GM10248 (cell line): Measurements from ENCODE around the gene ADAM10.
A peak's percentile ranks its signal among the peaks of the same experiment; 100 is the strongest.

ENCODE experiments used
- CTCF ChIA-PET: fragments of 300-600 bp; sonication (Branson Sonifier 250); formaldehyde crosslinking; extraction: SDS; loops from one replicate; lab custom pipeline; 2021; ENCODE audit warnings: antibody characterized with exemption; lab: Yijun Ruan, JAX
- POLR2A ChIA-PET: fragments of 350-650 bp; sonication (Branson Sonifier 250); formaldehyde crosslinking; extraction: SDS; loops from one replicate; lab custom pipeline; 2020; ENCODE audit warnings: antibody characterized with exemption; lab: Yijun Ruan, JAX
- DNase-seq: peaks from one replicate; pipeline ENCODE4 v3.0.0; 2012; ENCODE audit errors: extremely low spot score
- CTCF ChIP-seq: IDR thresholded peaks from 2 replicates; pipeline ENCODE4 v1.5.1; 2012; ENCODE audit warnings: mild to moderate bottlenecking, low read depth; ENCODE audit errors: extremely low read depth, missing control alignments, control extremely low read depth

Gene ADAM10

GRCh38 chr15:58749532-58750337, at the start of gene ADAM10:
Gene ADAM10, minus strand, starts transcription at chr15:58749707. Its CDS starts 173 bp downstream, at chr15:58749534.
- POLR2A ChIA-PET, result interaction anchor here (0.9 to 2.1 kb wide), 3 partner anchors 10 to 25 kb away, joined by 3 to 23 read pairs (median 3); partner anchors contain the start of gene MINDY2
- peak; percentile 100 for DNase-seq
- CTCF ChIA-PET, result interaction anchor here (0.6 to 1.7 kb wide), 9 partner anchors 17 to 522 kb away, joined by 3 to 14 read pairs (median 3); partner anchors contain the start of gene MINDY2
- no peak for TF ChIP-seq CTCF

GRCh38 chr15:58797505-58797904, 48.0 kb upstream of the ADAM10 start:
- no peak for TF ChIP-seq CTCF
- ChIA-PET POLR2A (interaction anchor here (0.7 kb wide), 1 partner anchor 13 kb away, joined by 3 read pairs; no protein-coding TSS in a partner anchor), CTCF (interaction anchor here (1.3 to 1.8 kb wide), 2 partner anchors 17 to 26 kb away, joined by 3 to 8 read pairs; partner anchors contain the start of gene MINDY2)
- DNase-seq, result no peak

- ChIA-PET CTCF (interaction anchor here (0.6 to 1.0 kb wide), 2 partner anchors 9 to 11 kb away, joined by 3 read pairs; no protein-coding TSS in a partner anchor), POLR2A (interaction anchor here (0.5 kb wide), 1 partner anchor 424 kb away, joined by 3 read pairs; no protein-coding TSS in a partner anchor)
- no peak for TF ChIP-seq CTCF
- no peak for DNase-seq
Measured at GRCh38 chr15:58795825-58796224, 46.3 kb upstream of the ADAM10 start.

GRCh38 chr15:58793862-58794261, 44.4 kb upstream of the ADAM10 start:
- DNase-seq, result no peak
- TF ChIP-seq CTCF, result no peak
- POLR2A ChIA-PET, result interaction anchor here (0.6 kb wide), 1 partner anchor 10 kb away, joined by 5 read pairs; no protein-coding TSS in a partner anchor
- CTCF ChIA-PET, result interaction anchor here (0.9 to 1.9 kb wide), 4 partner anchors 10 to 163 kb away, joined by 3 to 8 read pairs (median 4); partner anchors contain the start of gene MINDY2

- no peak for DNase-seq
- POLR2A ChIA-PET, result no interaction called here
- CTCF ChIA-PET, result interaction anchor here (2.1 kb wide), 1 partner anchor 17 kb away, joined by 5 read pairs; the partner anchor contains the start of gene MINDY2
- TF ChIP-seq CTCF, result no peak
Measured at GRCh38 chr15:58788056-58788710, 38.7 kb upstream of the ADAM10 start.

GRCh38 chr15:58785355-58785754, 35.8 kb upstream of the ADAM10 start:
- POLR2A ChIA-PET, result interaction anchor here (0.5 kb wide), 1 partner anchor 238 kb away, joined by 4 read pairs; no protein-coding TSS in a partner anchor
- CTCF ChIA-PET, result interaction anchor here (1.5 to 2.9 kb wide), 2 partner anchors 11 to 14 kb away, joined by 3 to 10 read pairs; partner anchors contain the start of gene MINDY2
- no peak for DNase-seq
- no peak for TF ChIP-seq CTCF
